SU-DHL-6 (cell line): ENCODE measurements around the gene NBEA.

Experiments
- EZH2phosphoT487 ChIP-seq: fragments of 200-600 bp; sonication (generic), shearing (Covaris generic); conservative IDR thresholded peaks from 2 replicates; pipeline ENCODE4 v1.6.1; 2018; ENCODE audit warnings: mild to moderate bottlenecking, antibody characterized with exemption, low read length, moderate library complexity, mixed read lengths
- TF ChIP-seq, protein P1 (sequence below): fragments of 200-600 bp; sonication (generic); IDR thresholded peaks from one replicate; pipeline ENCODE4 v1.5.1; 2017; ENCODE audit warnings: antibody characterized with exemption, mild to moderate bottlenecking, low read length, moderate library complexity; ENCODE audit not compliant: insufficient read depth, poor library complexity, severe bottlenecking

DNA sequence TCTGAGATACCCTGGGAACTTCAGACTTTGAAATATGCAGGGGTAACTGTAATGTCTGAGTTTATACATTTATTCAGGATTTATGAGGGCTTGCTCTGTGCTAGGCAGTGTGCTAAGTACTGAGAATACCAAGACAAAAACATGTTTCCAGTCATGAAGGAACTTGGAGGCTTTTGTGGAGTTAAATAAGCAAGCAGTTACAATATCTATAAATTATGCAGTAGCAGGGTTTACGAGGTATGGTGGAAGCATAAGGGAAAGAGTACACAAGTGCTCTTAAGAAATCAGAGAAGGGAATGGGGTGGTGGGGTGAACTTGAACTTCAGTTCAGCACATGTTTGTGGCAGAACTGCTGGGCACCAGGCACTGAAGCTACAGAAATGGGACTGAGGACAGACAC is 506.4 kb downstream of the NBEA start:
- TF ChIP-seq, protein P1, sequence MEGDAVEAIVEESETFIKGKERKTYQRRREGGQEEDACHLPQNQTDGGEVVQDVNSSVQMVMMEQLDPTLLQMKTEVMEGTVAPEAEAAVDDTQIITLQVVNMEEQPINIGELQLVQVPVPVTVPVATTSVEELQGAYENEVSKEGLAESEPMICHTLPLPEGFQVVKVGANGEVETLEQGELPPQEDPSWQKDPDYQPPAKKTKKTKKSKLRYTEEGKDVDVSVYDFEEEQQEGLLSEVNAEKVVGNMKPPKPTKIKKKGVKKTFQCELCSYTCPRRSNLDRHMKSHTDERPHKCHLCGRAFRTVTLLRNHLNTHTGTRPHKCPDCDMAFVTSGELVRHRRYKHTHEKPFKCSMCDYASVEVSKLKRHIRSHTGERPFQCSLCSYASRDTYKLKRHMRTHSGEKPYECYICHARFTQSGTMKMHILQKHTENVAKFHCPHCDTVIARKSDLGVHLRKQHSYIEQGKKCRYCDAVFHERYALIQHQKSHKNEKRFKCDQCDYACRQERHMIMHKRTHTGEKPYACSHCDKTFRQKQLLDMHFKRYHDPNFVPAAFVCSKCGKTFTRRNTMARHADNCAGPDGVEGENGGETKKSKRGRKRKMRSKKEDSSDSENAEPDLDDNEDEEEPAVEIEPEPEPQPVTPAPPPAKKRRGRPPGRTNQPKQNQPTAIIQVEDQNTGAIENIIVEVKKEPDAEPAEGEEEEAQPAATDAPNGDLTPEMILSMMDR: no peak
- no peak for TF ChIP-seq EZH2phosphoT487
